ENCODE measurements around the gene JAZF1. TPM values are rescaled to one million over a fixed set of nuclear protein-coding genes. Genes with fewer than 3 reads are reported as not detected.

The JAZF1 gene
- total and polyA plus RNA-seq, 2 experiments from 2014 or later: 9.5 to 12.1 TPM

DNA sequence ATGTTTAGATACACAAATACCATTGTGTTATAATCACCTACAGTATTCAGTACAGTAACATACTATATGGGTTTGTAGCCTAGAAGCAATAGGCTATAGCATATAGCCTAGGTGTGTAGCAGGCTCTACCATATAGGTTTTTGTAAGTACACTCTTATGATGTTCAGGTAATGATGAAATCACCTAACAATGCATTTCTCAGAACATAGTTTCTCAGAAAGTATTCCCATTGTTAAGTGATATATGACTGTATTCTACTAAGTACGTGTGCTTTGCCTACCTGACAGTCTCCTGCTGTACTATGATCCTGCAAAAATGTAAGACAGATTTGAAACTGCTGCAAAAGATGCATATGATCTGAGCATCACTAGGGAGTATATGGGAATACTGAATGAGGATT, 137.9 kb downstream of the JAZF1 start:
- no peak overlapping the region for H3K27ac ChIP-seq
- H3K4me3 ChIP-seq: no peak overlapping the region
- H3K27me3 ChIP-seq: no peaks in the 10 kb centered on the region
- no peaks in the 10 kb centered on the region for H3K9me3 ChIP-seq (ENCODE audit: low read depth)
- peaks cover 8% of the 10 kb centered on the region for H3K4me1 ChIP-seq (ENCODE audit: insufficient read depth)
- H4K20me1 ChIP-seq (ENCODE audit: insufficient read depth, poor library complexity, severe bottlenecking): no peaks in the 10 kb centered on the region
- H2AFZ ChIP-seq: no peak overlapping the region
- DNase-seq (ENCODE audit: low spot score): no peak
- H3K4me2 ChIP-seq: no peak overlapping the region
- no peaks in the 10 kb centered on the region for H3K36me3 ChIP-seq (replicated peaks; ENCODE audit: insufficient read depth, low read depth)
- no peaks in the 10 kb centered on the region for H3K9me2 ChIP-seq (replicated peaks; ENCODE audit: insufficient read depth)
- H3K79me2 ChIP-seq: no peaks in the 10 kb centered on the region
- 81% methylated on average over 1 of the region's 1 CpG for WGBS (ENCODE audit: low lambda C conversion rate, missing lambda C conversion rate)
- TF ChIP-seq EZH2 (IDR thresholded peaks at IDR 0.05; ENCODE audit: borderline replicate concordance) (no peak), EZH2phosphoT487 (IDR thresholded peaks at IDR 0.05; ENCODE audit: low read depth, severe bottlenecking, unreplicated experiment) (no peak)

DNA sequence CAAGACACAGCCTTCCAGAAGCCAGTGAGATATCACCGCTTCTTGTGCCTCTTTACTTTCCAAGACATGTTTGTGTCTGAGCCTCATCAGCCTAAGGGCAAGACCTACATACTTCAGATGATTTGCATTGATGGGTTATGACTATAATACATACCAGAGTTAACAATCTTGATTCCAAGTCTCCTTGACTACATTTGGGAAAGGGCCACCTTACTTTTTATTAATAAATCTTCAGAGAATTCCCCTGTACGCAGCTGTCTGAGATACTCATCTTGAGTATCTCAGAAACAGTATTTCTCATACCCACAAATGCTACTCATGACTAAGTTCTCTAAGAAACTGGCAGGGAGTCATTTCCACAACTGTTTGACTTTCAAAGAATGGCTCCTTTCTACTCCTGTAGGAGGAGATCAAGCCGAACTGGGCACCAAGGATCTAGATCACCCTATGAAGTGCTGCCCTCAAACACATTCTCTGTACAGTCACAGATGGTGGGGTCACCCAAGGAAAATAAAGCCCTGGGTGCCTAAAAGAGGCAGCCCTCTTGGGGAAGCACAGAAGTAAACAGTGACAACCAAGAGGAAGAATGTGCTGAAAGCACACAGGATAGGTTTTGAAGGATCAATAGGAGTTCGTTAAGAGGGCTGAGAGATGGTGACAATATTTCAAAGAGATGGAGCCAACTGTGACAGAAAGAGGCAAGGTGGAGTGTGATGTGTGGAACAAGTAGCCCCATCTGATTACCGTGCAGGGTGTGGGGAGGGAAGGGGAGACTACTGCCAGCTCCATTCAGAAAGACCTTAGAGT, 138.9 kb downstream of the JAZF1 start:
- H3K27ac ChIP-seq: no peak overlapping the region
- DNase-seq (ENCODE audit: low spot score): no peak
- H3K79me2 ChIP-seq: no peaks in the 10 kb centered on the region
- no peaks in the 10 kb centered on the region for H3K9me3 ChIP-seq (ENCODE audit: low read depth)
- no peaks in the 10 kb centered on the region for H3K27me3 ChIP-seq
- TF ChIP-seq EZH2 (IDR thresholded peaks at IDR 0.05; ENCODE audit: borderline replicate concordance) (no peak), EZH2phosphoT487 (IDR thresholded peaks at IDR 0.05; ENCODE audit: low read depth, severe bottlenecking, unreplicated experiment) (no peak)
- TF ChIP-seq, protein P1, sequence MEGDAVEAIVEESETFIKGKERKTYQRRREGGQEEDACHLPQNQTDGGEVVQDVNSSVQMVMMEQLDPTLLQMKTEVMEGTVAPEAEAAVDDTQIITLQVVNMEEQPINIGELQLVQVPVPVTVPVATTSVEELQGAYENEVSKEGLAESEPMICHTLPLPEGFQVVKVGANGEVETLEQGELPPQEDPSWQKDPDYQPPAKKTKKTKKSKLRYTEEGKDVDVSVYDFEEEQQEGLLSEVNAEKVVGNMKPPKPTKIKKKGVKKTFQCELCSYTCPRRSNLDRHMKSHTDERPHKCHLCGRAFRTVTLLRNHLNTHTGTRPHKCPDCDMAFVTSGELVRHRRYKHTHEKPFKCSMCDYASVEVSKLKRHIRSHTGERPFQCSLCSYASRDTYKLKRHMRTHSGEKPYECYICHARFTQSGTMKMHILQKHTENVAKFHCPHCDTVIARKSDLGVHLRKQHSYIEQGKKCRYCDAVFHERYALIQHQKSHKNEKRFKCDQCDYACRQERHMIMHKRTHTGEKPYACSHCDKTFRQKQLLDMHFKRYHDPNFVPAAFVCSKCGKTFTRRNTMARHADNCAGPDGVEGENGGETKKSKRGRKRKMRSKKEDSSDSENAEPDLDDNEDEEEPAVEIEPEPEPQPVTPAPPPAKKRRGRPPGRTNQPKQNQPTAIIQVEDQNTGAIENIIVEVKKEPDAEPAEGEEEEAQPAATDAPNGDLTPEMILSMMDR (IDR thresholded peaks at IDR 0.05; ENCODE audit: poor library complexity): no peak
- H3K36me3 ChIP-seq (replicated peaks; ENCODE audit: insufficient read depth, low read depth): no peaks in the 10 kb centered on the region
- H3K4me3 ChIP-seq: no peak overlapping the region
- no peak overlapping the region for H3K4me2 ChIP-seq
- H4K20me1 ChIP-seq (ENCODE audit: insufficient read depth, poor library complexity, severe bottlenecking): no peaks in the 10 kb centered on the region
- no peak overlapping the region for H2AFZ ChIP-seq
- 86% methylated on average over 5 of the region's 5 CpGs for WGBS (ENCODE audit: low lambda C conversion rate, missing lambda C conversion rate)
- H3K9me2 ChIP-seq (replicated peaks; ENCODE audit: insufficient read depth): no peaks in the 10 kb centered on the region
- peaks cover 11% of the 10 kb centered on the region for H3K4me1 ChIP-seq (ENCODE audit: insufficient read depth)

DNA sequence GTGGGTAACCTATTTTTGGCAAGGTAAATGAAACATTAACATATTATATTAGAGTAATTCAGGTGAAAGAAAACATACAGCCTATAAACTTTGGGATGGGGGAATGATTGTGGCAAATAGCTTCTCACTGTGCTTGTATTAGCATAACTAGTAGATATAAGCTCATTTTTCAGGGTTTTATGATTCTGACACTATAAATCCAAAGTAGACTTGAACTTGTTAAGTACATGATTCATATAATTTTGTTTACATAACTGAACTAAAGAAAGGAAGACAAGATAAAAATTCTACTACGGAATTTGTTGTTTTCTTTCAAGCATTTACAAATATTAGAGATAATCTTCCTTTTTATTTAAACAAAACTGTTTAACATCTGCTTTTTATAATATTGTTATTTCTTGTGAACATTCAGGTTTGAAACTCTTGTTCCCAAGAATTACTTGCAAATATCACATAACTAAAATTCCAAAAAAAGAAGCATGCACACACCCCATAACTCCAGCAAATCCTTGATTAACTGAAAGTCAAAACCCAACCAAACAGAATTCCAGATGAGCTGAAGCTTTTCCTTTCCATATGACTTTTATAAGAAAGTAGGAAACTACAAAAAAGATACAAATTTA, 142.3 kb downstream of the JAZF1 start:
- H3K9me2 ChIP-seq (replicated peaks; ENCODE audit: insufficient read depth): no peaks in the 10 kb centered on the region
- H3K27me3 ChIP-seq: no peaks in the 10 kb centered on the region
- TF ChIP-seq EZH2phosphoT487 (IDR thresholded peaks at IDR 0.05; ENCODE audit: low read depth, severe bottlenecking, unreplicated experiment): no peak
- TF ChIP-seq EZH2 (IDR thresholded peaks at IDR 0.05; ENCODE audit: borderline replicate concordance): no peak
- TF ChIP-seq, protein P1 (IDR thresholded peaks at IDR 0.05; ENCODE audit: poor library complexity): no peak
- H3K4me2 ChIP-seq: peak overlapping the region; percentile 32
- H3K36me3 ChIP-seq (replicated peaks; ENCODE audit: insufficient read depth, low read depth): no peaks in the 10 kb centered on the region
- no peaks in the 10 kb centered on the region for H4K20me1 ChIP-seq (ENCODE audit: insufficient read depth, poor library complexity, severe bottlenecking)
- no peak overlapping the region for H3K4me3 ChIP-seq
- DNase-seq (ENCODE audit: low spot score): no peak
- no peaks in the 10 kb centered on the region for H3K9me3 ChIP-seq (ENCODE audit: low read depth)
- no peak overlapping the region for H2AFZ ChIP-seq
- peak overlapping the region; percentile 55 for H3K27ac ChIP-seq
- 37% methylated on average over 1 of the region's 1 CpG for WGBS (ENCODE audit: low lambda C conversion rate, missing lambda C conversion rate)
- H3K79me2 ChIP-seq: no peaks in the 10 kb centered on the region
- H3K4me1 ChIP-seq (ENCODE audit: insufficient read depth): peaks cover 33% of the 10 kb centered on the region

Measured in hepatocyte (in vitro differentiated cells).